Measurements from ENCODE around the gene LIMS2. TPM values are rescaled to one million over a fixed set of nuclear protein-coding genes. Genes with fewer than 3 reads are reported as not detected.

Gene LIMS2
- total and polyA plus RNA-seq, 2 experiments from 2014 or later: 32.9 to 48.8 TPM

- no peaks in the 10 kb centered on the region for H3K4me1 ChIP-seq (ENCODE audit: low read depth)
- H3K9me3 ChIP-seq (ENCODE audit: low read depth): no peaks in the 10 kb centered on the region
- no peaks in the 10 kb centered on the region for H3K36me3 ChIP-seq
- TF ChIP-seq, protein P1, sequence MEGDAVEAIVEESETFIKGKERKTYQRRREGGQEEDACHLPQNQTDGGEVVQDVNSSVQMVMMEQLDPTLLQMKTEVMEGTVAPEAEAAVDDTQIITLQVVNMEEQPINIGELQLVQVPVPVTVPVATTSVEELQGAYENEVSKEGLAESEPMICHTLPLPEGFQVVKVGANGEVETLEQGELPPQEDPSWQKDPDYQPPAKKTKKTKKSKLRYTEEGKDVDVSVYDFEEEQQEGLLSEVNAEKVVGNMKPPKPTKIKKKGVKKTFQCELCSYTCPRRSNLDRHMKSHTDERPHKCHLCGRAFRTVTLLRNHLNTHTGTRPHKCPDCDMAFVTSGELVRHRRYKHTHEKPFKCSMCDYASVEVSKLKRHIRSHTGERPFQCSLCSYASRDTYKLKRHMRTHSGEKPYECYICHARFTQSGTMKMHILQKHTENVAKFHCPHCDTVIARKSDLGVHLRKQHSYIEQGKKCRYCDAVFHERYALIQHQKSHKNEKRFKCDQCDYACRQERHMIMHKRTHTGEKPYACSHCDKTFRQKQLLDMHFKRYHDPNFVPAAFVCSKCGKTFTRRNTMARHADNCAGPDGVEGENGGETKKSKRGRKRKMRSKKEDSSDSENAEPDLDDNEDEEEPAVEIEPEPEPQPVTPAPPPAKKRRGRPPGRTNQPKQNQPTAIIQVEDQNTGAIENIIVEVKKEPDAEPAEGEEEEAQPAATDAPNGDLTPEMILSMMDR (IDR thresholded peaks at IDR 0.05; ENCODE audit: low read depth, low read length): no peak
- DNase-seq (ENCODE audit: low read depth in 1 of 2, low spot score in 1 of 2): no peak
- no peak overlapping the region for H3K27ac ChIP-seq
- no peak overlapping the region for H3K4me3 ChIP-seq
- H3K27me3 ChIP-seq: no peaks in the 10 kb centered on the region
Observed at GRCh38 chr2:127639111-127639474, 36.2 kb downstream of the LIMS2 start.

DNA sequence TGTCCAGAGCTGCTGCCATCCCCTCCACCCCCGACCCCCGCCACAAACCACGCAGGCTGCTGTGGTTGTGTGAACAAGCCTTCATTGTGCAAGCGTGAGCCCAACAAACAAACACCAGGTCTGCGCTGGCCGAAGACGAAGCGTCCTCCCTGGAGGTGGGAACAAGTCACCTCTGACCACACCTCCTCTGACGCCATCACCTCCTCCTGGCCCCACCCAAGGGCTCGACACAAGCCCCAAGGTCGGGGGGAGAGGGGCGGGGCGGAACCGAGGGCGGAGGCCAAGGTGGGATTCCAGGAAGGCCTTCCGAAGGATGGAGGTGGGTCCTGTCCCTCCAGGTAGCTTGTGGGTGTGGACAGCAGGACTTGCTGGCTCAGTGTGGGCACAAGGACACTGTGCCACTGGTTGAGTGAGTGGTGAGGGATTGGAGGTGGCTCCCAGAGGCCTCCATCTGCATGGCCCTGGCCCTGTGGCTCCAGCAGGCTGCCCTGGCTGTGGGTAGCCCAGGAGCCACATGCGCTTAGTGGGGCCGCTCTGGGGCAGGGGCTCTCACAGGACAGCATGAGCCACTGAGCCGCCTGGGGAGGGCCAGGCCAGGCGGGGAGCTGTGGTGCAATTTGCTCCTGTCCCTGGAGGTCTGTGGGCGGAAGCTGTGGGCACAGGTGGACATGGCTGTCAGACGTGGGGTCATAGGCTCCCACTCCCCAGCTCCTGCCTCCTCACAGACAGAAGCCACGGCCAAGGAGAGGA is 36.8 kb downstream of the LIMS2 start:
- no peak overlapping the region for H3K4me3 ChIP-seq
- H3K27ac ChIP-seq: no peak overlapping the region
- peak in 1 of 2 donors; percentile 57 for DNase-seq (ENCODE audit: low read depth in 1 of 2, low spot score in 1 of 2)
- TF ChIP-seq, protein P1 (IDR thresholded peaks at IDR 0.05; ENCODE audit: low read depth, low read length): no peak
- no peaks in the 10 kb centered on the region for H3K4me1 ChIP-seq (ENCODE audit: low read depth)
- no peaks in the 10 kb centered on the region for H3K9me3 ChIP-seq (ENCODE audit: low read depth)
- no peaks in the 10 kb centered on the region for H3K36me3 ChIP-seq
- no peaks in the 10 kb centered on the region for H3K27me3 ChIP-seq

DNA sequence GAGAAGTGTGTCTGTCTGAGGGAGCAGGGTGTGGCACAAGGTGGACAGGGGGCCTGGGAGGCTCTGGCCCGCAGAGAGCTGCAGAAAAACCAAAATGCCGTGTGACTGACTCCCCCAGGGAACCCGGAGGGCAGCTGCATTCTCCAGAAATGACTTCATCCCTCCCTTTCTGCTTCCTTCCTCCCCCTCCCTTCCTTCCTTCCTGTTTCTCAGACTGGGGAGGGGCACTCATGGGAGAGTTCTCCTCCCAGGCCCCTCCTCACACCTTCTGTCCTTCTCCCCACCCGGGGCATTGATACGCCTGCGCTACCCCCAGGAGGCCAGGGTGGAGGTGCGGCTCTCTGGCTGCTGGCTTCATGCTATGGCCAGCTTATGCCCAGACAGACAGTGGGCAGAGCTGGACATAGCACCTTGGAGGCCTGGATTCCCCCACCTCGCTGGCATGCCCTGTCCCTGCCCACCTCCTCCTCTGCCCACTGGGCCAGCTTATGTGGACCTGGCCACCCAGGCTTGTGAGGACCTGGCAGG is 37.5 kb downstream of the LIMS2 start:
- no peak overlapping the region for H3K27ac ChIP-seq
- H3K4me3 ChIP-seq: no peak overlapping the region
- DNase-seq (ENCODE audit: low read depth in 1 of 2, low spot score in 1 of 2): peak in 1 of 2 donors; percentile 80
- no peaks in the 10 kb centered on the region for H3K9me3 ChIP-seq (ENCODE audit: low read depth)
- no peaks in the 10 kb centered on the region for H3K27me3 ChIP-seq
- TF ChIP-seq, protein P1 (IDR thresholded peaks at IDR 0.05; ENCODE audit: low read depth, low read length): no peak
- no peaks in the 10 kb centered on the region for H3K4me1 ChIP-seq (ENCODE audit: low read depth)
- no peaks in the 10 kb centered on the region for H3K36me3 ChIP-seq

- no peaks in the 10 kb centered on the region for H3K9me3 ChIP-seq (ENCODE audit: low read depth)
- H3K36me3 ChIP-seq: no peaks in the 10 kb centered on the region
- DNase-seq (ENCODE audit: low read depth in 1 of 2, low spot score in 1 of 2): no peak
- no peaks in the 10 kb centered on the region for H3K27me3 ChIP-seq
- no peaks in the 10 kb centered on the region for H3K4me1 ChIP-seq (ENCODE audit: low read depth)
- H3K27ac ChIP-seq: no peak overlapping the region
- H3K4me3 ChIP-seq: no peak overlapping the region
- TF ChIP-seq, protein P1 (IDR thresholded peaks at IDR 0.05; ENCODE audit: low read depth, low read length): no peak
Observed at GRCh38 chr2:127637236-127637630, 38.1 kb downstream of the LIMS2 start.

DNA sequence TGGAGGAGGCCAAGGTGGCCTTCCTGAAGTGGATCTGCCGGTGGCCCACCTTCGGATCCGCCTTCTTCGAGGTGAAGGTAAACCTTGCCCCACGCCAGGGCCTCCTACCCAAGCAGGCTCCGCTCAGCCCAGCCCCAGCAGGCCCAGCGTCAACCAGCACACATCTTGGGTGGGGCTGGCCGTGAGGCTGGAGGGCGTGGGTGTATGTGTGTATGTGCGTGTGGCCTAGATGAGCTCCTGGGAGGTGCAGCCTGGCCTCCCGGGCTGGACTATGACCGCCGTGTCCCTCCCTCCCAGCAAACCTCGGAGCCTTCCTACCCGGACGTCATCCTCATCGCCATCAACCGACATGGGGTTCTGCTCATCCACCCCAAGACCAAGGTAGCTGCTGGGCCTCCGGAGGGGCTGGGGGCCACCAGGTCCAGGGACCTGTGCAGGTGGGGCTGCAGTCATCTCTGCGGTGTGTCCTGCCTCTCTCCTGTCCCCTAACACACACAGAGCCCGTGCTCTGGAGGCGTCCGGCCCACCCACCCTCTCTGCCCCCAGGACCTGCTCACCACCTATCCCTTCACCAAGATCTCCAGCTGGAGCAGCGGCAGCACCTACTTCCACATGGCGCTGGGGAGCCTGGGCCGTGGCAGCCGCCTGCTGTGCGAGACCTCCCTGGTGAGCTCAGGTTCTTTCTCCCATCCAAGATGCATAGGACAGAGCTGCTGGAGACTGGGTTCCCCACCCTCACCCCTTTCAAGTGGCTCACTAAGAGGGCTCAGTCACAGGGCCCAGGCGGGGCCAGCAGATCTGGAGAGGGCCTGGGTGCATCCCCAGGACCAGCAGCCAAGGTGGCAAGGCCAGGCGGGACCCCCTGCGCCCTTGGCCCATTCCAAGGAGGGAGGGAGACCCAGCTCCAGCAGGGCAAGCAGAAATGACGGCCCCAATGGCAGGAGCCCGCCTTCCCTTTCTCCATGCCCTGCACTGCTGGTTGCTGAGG is 38.8 kb downstream of the LIMS2 start:
- no peaks in the 10 kb centered on the region for H3K4me1 ChIP-seq (ENCODE audit: low read depth)

More for the DNA sequence above, 38.8 kb downstream of the LIMS2 start:
- no peaks in the 10 kb centered on the region for H3K27me3 ChIP-seq
- TF ChIP-seq, protein P1 (IDR thresholded peaks at IDR 0.05; ENCODE audit: low read depth, low read length): no peak
- no peak overlapping the region for H3K27ac ChIP-seq
- no peak for DNase-seq (ENCODE audit: low read depth in 1 of 2, low spot score in 1 of 2)
- no peaks in the 10 kb centered on the region for H3K36me3 ChIP-seq
- H3K9me3 ChIP-seq (ENCODE audit: low read depth): no peaks in the 10 kb centered on the region
- H3K4me3 ChIP-seq: no peak overlapping the region
